GM18502 (cell line): ENCODE data around the gene MYO10.
"Not testable (repeated sequence)": the region's sequence is repeated elsewhere in the genome, so short reads cannot be mapped to it uniquely, and the experiment has no call there.

Experiments used
- ATAC-seq: cut with Tn5 transposase; IDR thresholded peaks from one replicate; pipeline ENCODE4 v1.9.1; 2021; ENCODE audit warnings: mild to moderate bottlenecking; ENCODE audit not compliant: unreplicated experiment, poor library complexity

The MYO10 gene

DNA sequence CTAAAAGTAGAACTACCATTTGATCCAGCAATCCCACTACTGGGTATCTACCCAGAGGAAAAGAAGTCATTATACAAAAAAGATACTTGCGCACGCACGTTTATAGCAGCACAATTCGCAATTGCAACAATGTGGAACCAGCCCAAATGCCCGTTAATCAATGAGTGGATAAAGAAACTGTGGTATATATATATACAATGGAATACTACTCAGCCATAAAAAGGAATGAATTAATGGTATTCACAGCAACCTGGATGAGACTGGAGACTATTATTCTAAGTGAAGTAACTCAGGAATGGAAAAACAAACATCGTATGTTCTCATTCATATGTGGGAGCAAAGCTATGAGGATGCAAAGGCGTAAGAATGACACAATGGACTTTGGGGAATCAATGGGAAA lies 104.8 kb downstream of the MYO10 start:
- not testable (repeated sequence) for ATAC-seq

DNA sequence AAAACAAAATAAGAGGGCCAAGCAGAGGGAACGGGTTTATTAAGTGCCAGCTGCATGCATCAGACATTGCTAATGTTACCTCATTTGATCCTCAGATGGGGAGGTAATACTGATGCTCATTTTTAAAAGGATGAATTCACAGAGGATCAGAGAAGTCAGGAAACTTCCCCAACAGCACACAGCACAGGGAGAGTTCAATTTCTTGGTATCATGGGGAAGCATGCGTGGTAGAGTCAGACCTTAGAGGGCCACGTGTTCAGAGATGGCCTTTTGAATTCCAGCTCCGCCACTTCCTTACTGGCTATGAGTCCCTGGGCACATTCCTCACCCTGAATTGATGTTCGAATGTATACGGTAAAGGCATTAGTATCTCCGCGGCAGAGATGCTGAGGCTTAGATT lies 108.3 kb downstream of the MYO10 start:
- no peak for ATAC-seq

DNA sequence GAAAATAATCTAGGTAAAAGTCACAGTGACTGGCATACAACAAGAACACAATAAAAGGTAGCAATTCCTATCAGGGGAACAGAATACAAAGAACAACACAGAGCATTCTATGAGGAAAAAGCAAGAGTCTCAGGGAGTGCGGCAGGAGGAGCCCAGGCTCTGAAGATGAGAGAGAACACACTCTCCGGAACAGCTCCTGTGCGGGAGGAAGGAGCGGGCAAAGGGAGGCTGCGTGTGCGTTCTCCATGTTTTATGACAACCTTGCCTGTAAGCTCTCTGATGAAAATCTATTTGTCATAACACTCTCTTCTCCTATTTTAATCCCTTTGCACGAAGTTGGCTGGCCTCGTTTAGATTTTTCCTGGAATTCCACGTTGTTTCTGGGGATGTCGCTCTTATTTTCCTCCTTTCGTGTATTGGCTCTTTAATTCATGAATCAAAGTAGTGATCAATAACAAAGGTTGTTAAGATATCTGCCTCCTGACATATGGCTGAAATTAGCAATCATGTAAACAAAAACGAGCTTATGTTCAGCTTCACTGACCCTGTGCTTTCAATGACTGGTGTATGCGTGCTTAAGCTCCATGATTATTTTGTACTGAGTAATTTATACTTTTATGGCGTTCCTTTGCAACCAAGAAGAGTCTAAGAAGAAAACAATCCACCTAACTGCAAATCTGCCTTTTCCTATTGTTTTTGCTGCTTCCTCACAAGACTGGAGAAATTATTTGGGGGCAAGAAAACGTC lies 109.5 kb downstream of the MYO10 start:
- no peak for ATAC-seq

DNA sequence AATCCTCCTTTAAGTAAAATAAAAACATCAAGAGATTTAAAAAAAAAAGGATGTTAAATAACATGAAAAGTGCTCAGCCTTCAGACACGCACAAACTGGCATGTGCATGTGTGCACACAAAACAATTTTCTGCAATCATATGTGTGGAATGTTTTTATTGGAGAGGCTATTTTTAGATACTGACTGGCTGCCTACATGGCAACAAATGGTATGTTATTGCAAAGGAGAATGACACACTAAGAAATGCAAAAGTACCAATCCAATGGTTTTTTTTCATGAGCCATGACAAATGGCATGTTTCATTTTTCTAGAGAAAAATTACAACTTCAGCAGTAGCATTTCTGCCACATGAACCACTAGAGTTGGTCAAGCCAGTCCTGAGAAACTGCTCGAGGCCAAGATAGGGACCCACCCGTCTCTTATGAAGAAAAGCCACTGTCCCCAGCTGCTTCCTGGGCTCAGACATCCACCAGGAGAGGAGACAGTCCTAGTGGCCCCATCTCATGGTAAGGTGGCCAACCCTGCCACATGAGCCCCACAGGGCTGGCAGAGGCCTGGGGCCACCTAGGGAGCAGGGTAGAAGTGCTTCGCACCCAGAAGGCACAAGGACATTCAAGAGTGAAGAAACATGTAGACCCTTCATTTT lies 116.4 kb downstream of the MYO10 start:
- no peak for ATAC-seq

DNA sequence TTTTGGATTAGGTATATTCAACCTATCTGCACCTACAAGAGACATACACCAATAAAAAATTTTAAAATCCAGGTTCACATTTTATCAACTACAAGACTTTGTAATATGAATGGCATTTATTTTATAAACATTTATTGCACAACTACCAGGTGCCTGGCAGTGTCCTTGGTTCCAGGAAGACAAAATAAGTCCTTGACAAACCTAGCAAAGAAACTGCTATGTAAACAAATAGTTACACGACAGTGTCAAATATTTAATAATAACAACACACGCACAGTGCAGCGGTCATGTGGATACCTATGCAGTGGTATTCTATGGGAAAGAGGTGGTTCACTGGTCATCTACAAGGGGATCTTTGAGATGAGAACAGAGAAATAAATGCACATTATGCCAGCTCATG lies 120.7 kb downstream of the MYO10 start:
- ATAC-seq: no peak

DNA sequence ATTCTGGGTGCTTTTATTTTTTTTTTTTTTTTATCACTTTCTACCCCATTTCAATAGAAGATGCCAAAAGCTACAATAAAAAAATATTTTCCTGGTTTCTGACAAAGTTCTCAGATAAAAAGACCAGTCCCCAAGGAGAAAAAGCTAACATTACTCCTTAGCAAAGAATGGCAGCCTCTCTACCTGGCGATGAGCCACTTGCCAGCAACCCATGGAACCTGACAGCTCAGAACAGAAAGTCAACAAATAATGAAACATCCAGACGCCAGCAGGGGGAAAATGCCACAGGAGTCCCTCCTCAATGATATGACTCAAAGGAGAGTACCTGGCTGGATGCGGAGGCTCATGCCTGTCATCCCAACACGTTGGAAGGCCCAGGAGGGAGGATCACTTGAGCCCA lies 123.2 kb downstream of the MYO10 start:
- ATAC-seq: no peak

DNA sequence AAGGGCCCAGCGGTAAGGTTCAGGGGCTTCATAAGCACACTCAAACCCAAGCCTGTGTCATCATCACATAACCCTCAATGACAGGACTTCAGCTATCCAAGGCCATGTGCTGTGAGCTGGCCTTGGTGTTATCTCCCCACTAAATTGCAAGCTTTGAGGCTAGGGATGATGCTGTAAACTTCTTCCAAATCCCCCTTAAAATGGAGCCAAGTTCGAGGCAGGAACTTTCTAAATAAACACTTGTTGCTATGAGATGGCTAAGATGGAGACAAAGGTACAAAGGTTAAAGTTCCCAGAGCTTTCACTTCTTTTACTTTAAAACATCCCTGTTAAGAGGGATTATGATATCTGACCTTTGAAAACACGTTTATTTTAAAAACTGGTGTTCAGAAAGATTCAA lies 123.6 kb downstream of the MYO10 start:
- ATAC-seq: no peak

DNA sequence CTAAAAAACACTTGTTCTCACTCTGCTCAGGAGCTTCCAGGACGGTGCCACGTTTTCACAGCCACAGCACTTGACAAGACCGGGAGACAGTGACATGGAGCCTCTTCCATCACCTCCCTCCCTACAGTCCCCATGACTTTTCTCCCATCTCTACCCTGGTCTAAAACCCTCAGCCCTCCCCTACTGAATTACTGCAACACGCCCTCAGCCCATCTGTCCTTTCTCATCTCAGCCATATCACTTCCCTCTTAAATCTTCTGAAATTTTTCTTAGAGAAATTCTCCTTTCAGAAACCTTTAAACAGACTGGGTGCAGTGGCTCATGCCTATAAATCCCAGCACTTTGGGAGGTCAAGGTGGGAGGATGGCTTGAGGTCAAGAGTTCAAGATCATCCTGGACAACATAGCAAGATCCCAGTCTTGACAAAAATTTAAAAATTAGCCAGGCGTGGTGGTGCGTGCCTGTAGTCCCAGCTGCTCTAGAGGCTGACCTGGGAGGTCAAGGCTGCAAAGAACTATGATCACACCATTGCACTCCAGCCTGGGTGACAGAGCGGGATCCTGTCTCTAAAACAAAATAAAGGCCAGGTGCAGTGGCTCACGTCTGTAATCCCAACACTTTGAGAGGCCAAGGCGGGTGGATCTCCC lies 125.8 kb downstream of the MYO10 start:
- ATAC-seq: no peak

DNA sequence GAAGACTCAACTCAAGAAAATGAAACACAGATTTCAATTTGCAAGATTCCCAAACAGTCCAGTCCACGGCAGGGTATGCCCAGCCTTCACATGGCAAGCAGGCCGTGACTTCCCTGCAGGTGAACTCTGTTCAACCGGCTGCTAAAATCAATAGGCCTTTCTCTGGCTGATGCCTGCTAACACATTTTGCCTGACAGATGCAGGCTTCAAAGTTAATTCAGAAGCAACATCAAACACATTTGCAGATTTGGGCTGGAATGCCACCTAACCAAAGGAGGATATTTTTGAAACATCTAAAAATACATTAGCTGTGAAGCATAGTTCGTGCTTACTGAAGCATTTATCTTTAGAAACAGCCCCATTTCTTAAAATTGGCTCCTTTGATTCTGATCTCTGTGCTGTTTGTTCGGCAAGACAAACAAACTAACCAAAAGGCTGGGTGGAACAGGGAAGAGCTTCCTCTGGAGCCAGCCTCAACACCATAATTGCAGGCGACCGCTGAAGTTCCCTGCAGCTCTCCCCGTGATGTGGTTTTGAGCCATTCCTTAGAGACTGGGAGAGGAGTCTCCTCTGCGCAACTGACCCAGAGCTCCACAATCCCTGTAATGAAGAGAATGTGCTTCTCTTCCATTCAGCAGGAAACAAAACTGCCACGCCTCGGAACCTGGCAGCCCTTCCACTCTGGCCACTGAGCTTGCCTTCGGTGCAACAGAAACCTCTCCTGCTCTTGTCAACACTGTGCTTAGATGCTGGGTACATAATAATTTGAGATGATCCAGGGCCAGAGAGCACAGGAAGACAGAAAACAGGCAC lies 126.5 kb downstream of the MYO10 start:
- ATAC-seq: no peak

DNA sequence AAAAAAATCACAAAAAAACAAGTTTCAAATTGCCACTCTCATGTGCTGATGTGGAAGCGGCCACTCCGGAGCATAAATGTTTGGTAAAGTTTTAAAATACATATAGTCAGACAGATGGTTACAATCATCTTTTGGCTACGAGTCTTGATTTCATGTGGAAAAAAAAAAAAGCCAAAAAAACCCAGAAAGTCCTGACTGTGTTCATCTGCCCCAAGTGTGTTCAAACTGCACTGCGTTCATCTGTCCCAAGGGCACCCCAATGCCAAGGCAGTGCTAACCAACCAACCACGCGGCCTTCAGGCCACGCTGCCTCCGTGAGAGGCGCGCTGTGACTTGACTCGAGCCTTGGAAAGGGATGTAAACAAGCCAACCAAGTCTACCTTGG lies 127.1 kb downstream of the MYO10 start:
- ATAC-seq: no peak

DNA sequence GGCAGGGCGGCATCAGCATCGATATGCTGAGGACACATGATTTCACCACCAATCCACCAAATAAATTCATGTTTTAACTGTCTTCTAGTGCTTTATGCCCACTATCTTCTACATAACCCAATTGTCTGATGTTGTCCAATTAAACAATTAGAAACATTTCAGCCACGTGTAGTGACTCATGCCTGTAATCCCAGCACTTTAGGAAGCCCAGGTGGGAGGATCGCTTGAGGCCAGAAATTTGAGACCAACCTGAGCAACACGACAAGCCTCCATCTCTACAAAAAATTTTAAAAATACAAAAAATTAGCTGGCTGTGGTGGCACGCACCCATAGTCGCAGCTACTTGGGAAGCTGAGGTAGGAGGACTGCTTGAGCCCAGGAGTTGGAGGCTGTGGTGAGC lies 128.1 kb downstream of the MYO10 start:
- no peak for ATAC-seq

DNA sequence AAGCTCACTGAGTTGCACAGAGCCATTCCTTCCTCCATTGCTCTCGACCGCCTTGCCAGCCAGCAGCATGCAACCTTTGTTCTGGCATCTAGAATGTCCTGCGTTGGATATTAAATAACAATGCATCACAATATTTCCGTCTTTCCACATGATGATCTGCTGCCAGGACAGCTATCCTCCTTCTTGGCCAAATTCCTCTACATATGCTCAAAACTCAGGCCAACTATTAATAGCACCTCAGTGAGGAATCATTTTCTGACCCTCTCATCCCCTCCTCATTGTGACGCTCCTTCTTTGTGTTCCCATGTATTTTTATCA lies 128.6 kb downstream of the MYO10 start:
- no peak for ATAC-seq

DNA sequence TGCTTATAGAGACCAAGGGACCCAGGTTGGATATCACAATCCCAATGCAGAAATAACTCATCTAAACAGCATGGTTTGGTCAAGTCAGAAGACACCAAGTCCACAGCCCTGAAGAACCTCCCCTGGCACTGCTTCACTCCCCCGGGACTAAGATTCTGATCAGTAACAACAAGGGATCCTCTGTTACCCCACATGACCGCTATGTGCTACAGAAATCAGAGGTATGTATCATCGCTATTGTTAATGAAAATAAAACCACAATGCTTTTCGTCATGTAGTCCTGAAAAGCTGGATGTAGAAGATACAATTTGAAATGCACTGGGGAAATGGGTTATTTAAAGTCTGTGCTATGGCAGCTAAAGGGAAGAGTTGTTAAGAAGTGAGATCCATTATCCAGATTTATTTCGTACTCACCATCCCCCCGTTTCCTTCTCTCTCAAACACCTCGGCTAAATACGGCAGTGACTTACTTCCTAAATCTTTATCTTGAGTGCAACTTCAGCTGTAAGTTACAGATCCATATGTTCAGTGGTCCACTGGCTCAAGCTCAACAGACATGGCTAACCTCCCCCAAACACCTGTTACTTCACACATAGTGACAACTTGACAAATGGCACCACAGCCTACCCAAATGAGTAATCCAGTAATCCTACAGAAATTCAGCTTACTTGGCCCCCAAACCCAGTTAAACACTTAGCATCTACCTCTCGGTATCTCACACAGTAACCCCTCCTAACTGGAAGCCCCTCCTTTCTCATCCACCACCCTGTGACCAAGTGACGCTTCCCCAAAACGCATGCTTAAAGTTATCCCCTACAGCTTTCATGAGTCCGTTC lies 129.2 kb downstream of the MYO10 start:
- no peak for ATAC-seq

DNA sequence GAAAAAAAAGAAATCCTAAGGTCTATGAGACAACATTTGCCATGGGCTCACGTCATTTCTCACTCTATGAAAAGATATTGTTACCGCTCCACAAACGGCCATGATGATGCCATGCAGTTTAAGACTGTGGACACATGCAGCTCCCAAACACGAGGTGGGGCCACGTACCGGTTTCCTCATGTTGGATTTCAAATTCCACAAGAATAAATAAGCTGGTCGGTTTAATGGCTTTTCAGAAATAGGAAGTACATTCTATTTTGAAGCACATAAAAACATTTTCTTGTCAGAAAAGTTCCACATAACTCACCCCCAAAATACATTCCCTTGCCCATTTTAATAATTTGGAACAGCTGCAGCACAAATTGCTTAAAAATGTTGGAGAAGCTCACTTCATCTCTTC lies 130.6 kb downstream of the MYO10 start:
- ATAC-seq: no peak

DNA sequence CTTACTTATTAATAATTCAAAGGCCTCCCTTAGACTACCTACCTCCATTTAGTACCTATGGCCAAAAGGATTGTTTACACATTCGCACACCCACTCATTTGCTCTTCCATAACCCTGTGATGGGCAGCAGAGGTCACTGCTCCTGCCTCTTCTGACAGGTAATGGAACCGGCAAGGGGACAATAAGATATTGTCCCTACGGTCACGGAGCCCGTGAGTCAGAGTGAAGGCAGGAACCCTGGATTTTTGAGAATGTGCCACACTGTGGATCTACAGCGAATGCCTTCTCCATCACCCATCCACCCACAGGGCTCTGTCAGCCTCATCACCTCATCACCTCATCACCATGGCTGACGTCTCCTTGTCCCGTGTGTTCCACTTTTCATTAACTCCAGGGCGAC lies 132.3 kb downstream of the MYO10 start:
- no peak for ATAC-seq

DNA sequence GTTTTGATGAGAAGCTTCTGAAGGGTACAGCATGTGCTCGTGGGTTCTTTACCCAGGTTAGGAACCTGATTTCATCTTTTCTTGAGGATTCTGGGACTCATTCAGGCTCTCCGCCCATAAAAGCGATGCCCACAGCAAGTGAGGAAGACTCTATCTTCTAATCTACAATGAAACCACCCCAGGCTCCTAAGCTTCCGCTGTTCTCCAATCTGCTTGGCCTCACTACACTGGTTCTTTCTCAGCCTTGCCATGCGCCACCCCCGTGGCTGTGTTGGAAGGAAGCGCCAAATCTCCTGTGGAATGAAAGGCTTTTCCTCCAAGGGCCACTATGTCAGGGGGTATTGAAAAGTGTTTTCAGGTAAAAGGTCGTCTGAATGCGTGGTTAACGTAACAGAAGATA lies 135.6 kb downstream of the MYO10 start:
- no peak for ATAC-seq

DNA sequence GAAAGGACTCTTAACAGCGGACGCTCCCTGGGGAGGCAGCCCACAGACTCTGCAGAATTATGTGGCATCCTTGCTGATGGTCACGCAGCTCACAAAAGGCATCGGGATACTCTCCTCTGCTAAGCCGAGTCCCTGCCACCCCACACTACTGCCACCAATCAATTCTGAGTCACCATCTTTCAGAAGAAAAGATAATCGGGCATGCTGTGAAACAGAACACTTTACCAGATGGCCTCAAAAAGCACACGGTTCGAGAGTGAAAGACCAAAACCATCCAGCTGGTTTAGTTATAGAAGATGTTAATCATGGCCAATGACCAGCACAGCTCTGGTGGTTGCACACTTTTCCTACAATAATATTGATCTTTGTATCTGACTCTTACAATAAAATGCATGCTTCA lies 136.3 kb downstream of the MYO10 start:
- no peak for ATAC-seq

DNA sequence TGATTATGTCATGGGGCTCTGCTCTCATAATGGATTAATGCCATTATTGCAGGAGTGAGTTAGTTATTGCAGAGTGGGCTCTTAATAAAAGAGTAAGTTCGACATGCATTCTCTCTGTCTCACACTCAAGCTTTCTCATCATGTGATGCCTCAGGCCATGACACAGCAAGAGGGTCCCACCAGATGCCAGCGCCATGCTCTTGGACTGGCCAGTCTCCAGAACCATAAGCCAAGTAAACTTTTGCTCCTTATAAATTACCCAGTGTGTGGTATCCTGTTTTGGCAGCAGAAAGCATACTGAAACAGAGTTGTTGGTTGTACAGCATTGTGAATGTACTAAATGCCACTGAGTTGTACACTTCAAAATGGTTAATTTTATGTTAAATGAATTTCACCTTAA lies 138.1 kb downstream of the MYO10 start:
- no peak for ATAC-seq

DNA sequence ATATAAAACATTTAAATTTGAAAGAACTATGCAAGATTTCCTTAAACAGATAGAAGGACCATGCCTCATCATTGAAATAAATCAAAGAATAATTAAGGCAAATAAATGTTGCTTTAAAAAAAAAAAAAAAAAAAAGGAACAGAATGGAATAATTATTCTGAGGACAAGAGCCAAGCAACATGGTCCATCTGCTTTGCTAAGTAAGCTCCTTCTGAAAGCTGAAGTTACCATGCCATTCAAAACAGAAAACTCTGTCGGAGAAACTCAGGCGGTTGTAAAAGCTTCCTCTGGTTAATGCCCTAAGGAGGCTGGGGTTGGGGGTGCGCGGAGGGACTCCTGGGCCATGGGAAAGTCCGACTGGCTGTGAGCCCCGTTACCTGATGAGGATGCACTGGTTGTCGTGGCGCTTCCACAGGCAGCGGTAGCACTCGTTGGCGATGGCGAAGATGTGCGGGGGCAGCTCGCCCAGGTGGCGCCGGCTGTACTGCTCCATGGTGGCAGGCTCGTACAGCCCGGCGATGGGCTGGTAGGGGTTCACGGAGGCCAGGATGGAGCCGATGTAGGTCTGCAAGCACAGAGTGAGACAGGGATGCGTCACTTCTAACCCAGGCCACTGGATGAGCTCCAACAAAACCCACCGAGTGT lies 141.7 kb downstream of the MYO10 start:
- ATAC-seq: no peak
